HepG2 (cell line): ENCODE data around the gene WDR73. TPM values are rescaled to one million over a fixed set of nuclear protein-coding genes. Genes with fewer than 3 reads are reported as not detected.

Experiments used
- ATAC-seq: fragments of 200-7000 bp; cut with Tn5 transposase; 3 replicates; pipeline ENCODE4 v1.9.1; 2020; ENCODE audit warnings: mild to moderate bottlenecking, moderate library complexity
- BruUV-seq: library from RNA; stranded (reverse); fragments of 400-500 nt; replicated peaks from 2 replicates; lab custom pipeline; 2021; lab: Mats Ljungman, UMichigan
- CTCF ChIA-PET: fragments of 300-600 bp; formaldehyde crosslinking; extraction: SDS; loops from one replicate; lab custom pipeline; 2021; ENCODE audit warnings: low total read pairs, inconsistent platforms, low intra/inter-chr PET ratio; lab: Yijun Ruan, JAX
- POLR2A ChIA-PET: fragments of 350-600 bp; sonication (Branson Sonifier 250); formaldehyde crosslinking; loops from one replicate; lab custom pipeline; 2020; ENCODE audit warnings: antibody characterized with exemption, inconsistent platforms; lab: Yijun Ruan, JAX
- DNase-seq: peaks from one replicate; pipeline ENCODE4 v3.0.0-alpha.2; 2015; ENCODE audit warnings: low spot score
- FAIRE-seq: peaks from 3 replicates; lab custom pipeline; 2011; peaks lifted over from hg19 to GRCh38; lab: Jason Lieb, UNC
- H2AFZ ChIP-seq: one replicate; pipeline ENCODE4 v1.6.1; 2011; ENCODE audit warnings: low read length, inconsistent platforms
- H3K27ac ChIP-seq: fragments of 300-600 bp; 3 replicates; pipeline ENCODE4 v1.8.0; 2011; ENCODE audit warnings: mixed run types, mild to moderate bottlenecking, mixed read lengths, low read length, inconsistent platforms; ENCODE audit not compliant: insufficient read depth; ENCODE audit errors: extremely low read length
- H3K27me3 ChIP-seq, 2 experiments: fragments of 200-600 bp in 1 of 2; 2 replicates in 1 of 2; 3 replicates in 1 of 2; pipeline versions ENCODE4 v1.6.0 to v1.8.0; 2011; ENCODE audit warnings: low read length in 2 of 2, mild to moderate bottlenecking in 2 of 2, moderate library complexity in 2 of 2, inconsistent platforms in 1 of 2; ENCODE audit not compliant: insufficient read depth in 2 of 2, control insufficient read depth in 1 of 2
- H3K36me3 ChIP-seq, 2 experiments: fragments of 200-600 bp in 1 of 2; replicated peaks in 1 of 2; 2 replicates in 1 of 2; 3 replicates in 1 of 2; pipeline versions ENCODE4 v1.5.1 to v1.8.0; 2011; ENCODE audit warnings: low read length in 2 of 2, inconsistent platforms in 1 of 2; ENCODE audit not compliant: insufficient read depth in 2 of 2, control insufficient read depth in 1 of 2
- H3K4me1 ChIP-seq: 2 replicates; pipeline ENCODE4 v1.5.1; 2012; ENCODE audit warnings: low read length, inconsistent platforms; ENCODE audit not compliant: insufficient read depth
- H3K4me2 ChIP-seq: 2 replicates; pipeline ENCODE4 v1.6.0; 2011; ENCODE audit warnings: low read depth, low read length, inconsistent platforms
- H3K4me3 ChIP-seq, 3 experiments: fragments of 200-600 bp in 1 of 3; sonication (generic), shearing (Covaris generic) in 1 of 3; replicated peaks in 1 of 3; 2 replicates each; pipeline ENCODE4 v1.5.1; 2011 to 2016; ENCODE audit warnings: low read length in 3 of 3, inconsistent platforms in 2 of 3, low read depth in 2 of 3, mild to moderate bottlenecking in 2 of 3, control low read depth in 1 of 3, mixed read lengths in 1 of 3; ENCODE audit not compliant: insufficient read depth in 1 of 3
- H3K79me2 ChIP-seq: one replicate; pipeline ENCODE4 v1.6.1; 2011; ENCODE audit warnings: low read length, inconsistent platforms; ENCODE audit not compliant: insufficient read depth
- H3K9ac ChIP-seq: 2 replicates; pipeline ENCODE4 v1.6.0; 2011; ENCODE audit warnings: mild to moderate bottlenecking, low read depth, low read length, inconsistent platforms; ENCODE audit not compliant: insufficient read depth
- H3K9me3 ChIP-seq: 2 replicates; pipeline ENCODE4 v1.5.1; 2012; ENCODE audit warnings: mild to moderate bottlenecking, low read length
- H4K20me1 ChIP-seq: 2 replicates; pipeline ENCODE4 v1.6.0; 2011; ENCODE audit warnings: inconsistent platforms, mild to moderate bottlenecking, low read length, moderate library complexity; ENCODE audit not compliant: insufficient read depth
- ASH2L ChIP-seq: fragments of 300-600, 200-600 bp; sonication (generic); IDR thresholded peaks from 2 replicates; pipeline ENCODE4 v1.7.0; 2017; ENCODE audit warnings: low read depth, mild to moderate bottlenecking, moderate library complexity, mixed read lengths, low read length; ENCODE audit not compliant: insufficient read length
- CENPT ChIP-seq: sonication (generic); formaldehyde crosslinking; IDR thresholded peaks from 2 replicates; pipeline ENCODE4 v1.8.0; 2022; ENCODE audit warnings: low read depth, mild to moderate bottlenecking, moderate library complexity, missing genetic modification reagents
- NKX3-1 ChIP-seq: sonication (generic); formaldehyde crosslinking; IDR thresholded peaks from 2 replicates; pipeline ENCODE4 v1.5.0; 2020; ENCODE audit warnings: missing genetic modification reagents
- ZC3H13 ChIP-seq: sonication (generic); formaldehyde crosslinking; IDR thresholded peaks from 2 replicates; pipeline ENCODE4 v1.8.1; 2023; ENCODE audit warnings: mild to moderate bottlenecking, missing genetic modification reagents, moderate library complexity
- ZNF44 ChIP-seq: sonication (generic); formaldehyde crosslinking; IDR thresholded peaks from 2 replicates; pipeline ENCODE4 v1.5.1; 2020; ENCODE audit warnings: mild to moderate bottlenecking, missing genetic modification reagents
- WGBS: methylation state at CpG from one replicate; pipeline ENCODE4 v1.1.6; 2017; ENCODE audit warnings: low lambda C conversion rate; 5-methylcytosine and 5-hydroxymethylcytosine counted together
- in situ Hi-C: cut with HindIII; loops from 2 replicates; pipeline ENCODE4 v1.10.0; 2017; ENCODE audit warnings: low pct_unique_long_range_greater_than_20kb; ENCODE audit not compliant: extremely low pct_ligation_motif_present
- intact Hi-C: fragments of 100-400 bp; cut with micrococcal nuclease; formaldehyde crosslinking; loops from one replicate; pipeline ENCODE4 v1.10.0; 2022; ENCODE audit not compliant: unreplicated experiment
- polyA plus RNA-seq, 8 experiments: library from polyadenylated mRNA; depleted of rRNA in 3 of 8; stranded (reverse) in 7 of 8; unstranded in 1 of 8; fragments of >200 nt; fragmentation: Illumina TruSeq in 4 of 8; extraction: Trizol in 4 of 8; gene quantifications; 2 replicates each; pipeline versions ENCODE4 v1.2.1 to v1.2.3, GENCODE V29; 2011 to 2016; ENCODE audit warnings: low read depth in 4 of 8, missing spikeins in 1 of 8, mixed read lengths in 1 of 8; ENCODE audit not compliant: insufficient read depth in 1 of 8
- total RNA-seq, 5 experiments: library from RNA; depleted of rRNA; stranded (reverse); fragments of >200 nt; fragmentation: Illumina TruSeq; extraction: Trizol; gene quantifications; 2 replicates each; pipeline ENCODE4 v1.2.3, GENCODE V29; 2016; ENCODE audit warnings: low read depth in 1 of 5
- TF ChIP-seq, protein P1 (sequence below): sonication (generic); formaldehyde crosslinking; IDR thresholded peaks from 2 replicates; pipeline ENCODE4 v1.4.0; 2020; ENCODE audit warnings: missing genetic modification reagents

The WDR73 gene
- total and polyA plus RNA-seq, 2 of the 13 experiments (the other 11 are each of a cell fraction or from before 2014, with no cell fraction given), result 20.0 to 35.5 TPM

DNA sequence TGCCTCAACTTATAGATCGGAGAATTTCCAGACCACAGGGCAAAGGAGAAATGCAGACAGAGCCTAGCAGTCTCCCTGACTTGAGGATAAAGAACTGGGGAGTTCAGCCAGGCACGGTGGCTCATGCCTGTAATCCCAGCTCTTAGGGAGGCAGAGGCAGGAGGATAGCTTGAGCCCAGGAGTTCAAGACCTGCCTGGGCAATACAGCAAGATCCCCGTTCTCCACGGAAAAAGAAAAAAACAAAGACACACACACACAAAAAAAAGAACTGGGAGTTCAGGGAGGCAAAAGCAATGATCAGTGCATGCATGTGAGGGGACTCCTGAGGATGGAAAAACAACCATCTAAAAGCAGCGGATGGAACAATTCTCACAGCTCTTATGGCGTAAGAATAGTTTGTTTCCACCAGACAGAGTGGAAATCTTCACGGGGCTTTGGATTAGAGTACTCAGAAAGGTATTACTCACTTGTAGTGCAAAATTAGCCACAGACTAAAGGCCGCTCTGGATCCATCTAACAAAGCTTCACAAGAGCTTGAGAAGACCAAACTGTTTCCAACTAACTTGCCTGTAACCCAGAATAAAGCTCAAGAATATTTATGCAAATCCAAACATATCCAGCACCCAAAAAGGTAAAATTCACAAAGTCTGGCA lies 45.6 kb upstream of the WDR73 start:
- ATAC-seq (no peak), DNase-seq (no peak), FAIRE-seq (no peak)
- Histone ChIP-seq H3K4me3 (no peak overlapping the region), H3K9ac (no peak overlapping the region), H3K4me1 (peaks cover 23% of the 10 kb centered on the region), H3K9me3 (no peaks in the 10 kb centered on the region), H4K20me1 (0 out of 2 replicates have a peak, but pooled peaks cover 5% of the 10 kb centered on the region), H3K79me2 (peaks cover 86% of the 10 kb centered on the region), H3K4me2 (no peak overlapping the region), H2AFZ (no peak overlapping the region), H3K36me3 (peaks cover 0 to 7% of the 10 kb centered on the region in 2 experiments; a peak in 1 of 5 replicates), H3K27me3 (no peaks in the 10 kb centered on the region), H3K27ac (no peak overlapping the region)
- intact Hi-C loops (loop anchor here (10.0 kb wide), 1 partner anchor 45 kb away; the partner anchor contains the start of gene ZNF592), in situ Hi-C loops (no loop called here)
- POLR2A ChIA-PET, result no interaction called here
- CTCF ChIA-PET, result no interaction called here
- WGBS, result 94% methylated on average over 8 of the region's 8 CpGs
- TF ChIP-seq, protein P1, sequence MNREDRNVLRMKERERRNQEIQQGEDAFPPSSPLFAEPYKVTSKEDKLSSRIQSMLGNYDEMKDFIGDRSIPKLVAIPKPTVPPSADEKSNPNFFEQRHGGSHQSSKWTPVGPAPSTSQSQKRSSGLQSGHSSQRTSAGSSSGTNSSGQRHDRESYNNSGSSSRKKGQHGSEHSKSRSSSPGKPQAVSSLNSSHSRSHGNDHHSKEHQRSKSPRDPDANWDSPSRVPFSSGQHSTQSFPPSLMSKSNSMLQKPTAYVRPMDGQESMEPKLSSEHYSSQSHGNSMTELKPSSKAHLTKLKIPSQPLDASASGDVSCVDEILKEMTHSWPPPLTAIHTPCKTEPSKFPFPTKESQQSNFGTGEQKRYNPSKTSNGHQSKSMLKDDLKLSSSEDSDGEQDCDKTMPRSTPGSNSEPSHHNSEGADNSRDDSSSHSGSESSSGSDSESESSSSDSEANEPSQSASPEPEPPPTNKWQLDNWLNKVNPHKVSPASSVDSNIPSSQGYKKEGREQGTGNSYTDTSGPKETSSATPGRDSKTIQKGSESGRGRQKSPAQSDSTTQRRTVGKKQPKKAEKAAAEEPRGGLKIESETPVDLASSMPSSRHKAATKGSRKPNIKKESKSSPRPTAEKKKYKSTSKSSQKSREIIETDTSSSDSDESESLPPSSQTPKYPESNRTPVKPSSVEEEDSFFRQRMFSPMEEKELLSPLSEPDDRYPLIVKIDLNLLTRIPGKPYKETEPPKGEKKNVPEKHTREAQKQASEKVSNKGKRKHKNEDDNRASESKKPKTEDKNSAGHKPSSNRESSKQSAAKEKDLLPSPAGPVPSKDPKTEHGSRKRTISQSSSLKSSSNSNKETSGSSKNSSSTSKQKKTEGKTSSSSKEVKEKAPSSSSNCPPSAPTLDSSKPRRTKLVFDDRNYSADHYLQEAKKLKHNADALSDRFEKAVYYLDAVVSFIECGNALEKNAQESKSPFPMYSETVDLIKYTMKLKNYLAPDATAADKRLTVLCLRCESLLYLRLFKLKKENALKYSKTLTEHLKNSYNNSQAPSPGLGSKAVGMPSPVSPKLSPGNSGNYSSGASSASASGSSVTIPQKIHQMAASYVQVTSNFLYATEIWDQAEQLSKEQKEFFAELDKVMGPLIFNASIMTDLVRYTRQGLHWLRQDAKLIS (CRISPR knock-in tag), result no peak
- TF ChIP-seq ZC3H13 (no peak), ASH2L (no peak), ZNF44 (no peak), NKX3-1 (CRISPR knock-in tag) (no peak), CENPT (CRISPR knock-in tag) (no peak)
- BruUV-seq, result no TSS peak
